H1 (cell line): ENCODE data around the gene PRKAG1.

Source experiments
- ASH2L ChIP-seq: fragments of 200-600, 300-600 bp; sonication (generic); IDR thresholded peaks from one replicate; pipeline ENCODE4 v1.7.1; 2017; ENCODE audit warnings: low read length
- CREB1 ChIP-seq: IDR thresholded peaks from 2 replicates; pipeline ENCODE4 v1.6.1; 2012; ENCODE audit warnings: inconsistent platforms
- EP300 ChIP-seq, 2 experiments: IDR thresholded peaks; 1 replicate in 1 of 2; 2 replicates in 1 of 2; pipeline ENCODE4 v1.6.1; 2011 to 2012; ENCODE audit warnings: low read depth in 2 of 2, low read length in 2 of 2, mild to moderate bottlenecking in 2 of 2, borderline replicate concordance in 1 of 2, inconsistent platforms in 1 of 2, moderate library complexity in 1 of 2
- EZH2 ChIP-seq: fragments of 200-600 bp; sonication (generic); IDR thresholded peaks from 2 replicates; pipeline ENCODE4 v1.7.1; 2012; ENCODE audit warnings: low read depth, mild to moderate bottlenecking, moderate library complexity, low read length, inconsistent platforms; ENCODE audit not compliant: severe bottlenecking
- KDM4A ChIP-seq: IDR thresholded peaks from one replicate; pipeline ENCODE4 v1.7.1; 2012; ENCODE audit warnings: low read depth, mild to moderate bottlenecking, moderate library complexity, low read length, inconsistent platforms; ENCODE audit not compliant: severe bottlenecking
- POLR2A ChIP-seq, 2 experiments: IDR thresholded peaks; 1 replicate in 1 of 2; 2 replicates in 1 of 2; pipeline ENCODE4 v1.6.1; 2011; ENCODE audit warnings: low read depth in 2 of 2, low read length in 2 of 2, mild to moderate bottlenecking in 2 of 2; ENCODE audit errors: control extremely low read depth in 1 of 2
- RAD21 ChIP-seq, 2 experiments: IDR thresholded peaks in 1 of 2; conservative IDR thresholded peaks in 1 of 2; 2 replicates each; pipeline ENCODE4 v1.6.1; 2011; ENCODE audit warnings: low read depth in 2 of 2, low read length in 2 of 2, improper control_type of control experiment in 1 of 2, inconsistent platforms in 1 of 2, mild to moderate bottlenecking in 1 of 2, moderate library complexity in 1 of 2
- SP1 ChIP-seq: IDR thresholded peaks from 2 replicates; pipeline ENCODE4 v1.6.1; 2011; ENCODE audit warnings: low read depth, low read length
- TCF12 ChIP-seq: IDR thresholded peaks from 2 replicates; pipeline ENCODE4 v1.6.1; 2011; ENCODE audit warnings: low read depth, mild to moderate bottlenecking, low read length
- ZNF274 ChIP-seq: IDR thresholded peaks from 2 replicates; pipeline ENCODE4 v1.7.0; 2012; ENCODE audit warnings: low read length, borderline replicate concordance; ENCODE audit errors: extremely low read depth
- TF ChIP-seq, protein P1 (sequence below), 3 experiments: IDR thresholded peaks; 1 replicate in 2 of 3; 2 replicates in 1 of 3; pipeline versions ENCODE4 v1.5.1 to v1.6.1; 2011; ENCODE audit warnings: low read length in 3 of 3, mild to moderate bottlenecking in 3 of 3, inconsistent platforms in 2 of 3, low read depth in 1 of 3, moderate library complexity in 1 of 3; ENCODE audit not compliant: insufficient read depth in 1 of 3; ENCODE audit errors: control extremely low read depth in 1 of 3
- TF ChIP-seq, protein P2 (sequence below): IDR thresholded peaks from 2 replicates; pipeline ENCODE4 v1.6.1; 2012; ENCODE audit warnings: inconsistent platforms
- TF ChIP-seq, protein P3 (sequence below): IDR thresholded peaks from 2 replicates; pipeline ENCODE4 v1.6.1; 2012; ENCODE audit warnings: low read length, inconsistent platforms

DNA sequence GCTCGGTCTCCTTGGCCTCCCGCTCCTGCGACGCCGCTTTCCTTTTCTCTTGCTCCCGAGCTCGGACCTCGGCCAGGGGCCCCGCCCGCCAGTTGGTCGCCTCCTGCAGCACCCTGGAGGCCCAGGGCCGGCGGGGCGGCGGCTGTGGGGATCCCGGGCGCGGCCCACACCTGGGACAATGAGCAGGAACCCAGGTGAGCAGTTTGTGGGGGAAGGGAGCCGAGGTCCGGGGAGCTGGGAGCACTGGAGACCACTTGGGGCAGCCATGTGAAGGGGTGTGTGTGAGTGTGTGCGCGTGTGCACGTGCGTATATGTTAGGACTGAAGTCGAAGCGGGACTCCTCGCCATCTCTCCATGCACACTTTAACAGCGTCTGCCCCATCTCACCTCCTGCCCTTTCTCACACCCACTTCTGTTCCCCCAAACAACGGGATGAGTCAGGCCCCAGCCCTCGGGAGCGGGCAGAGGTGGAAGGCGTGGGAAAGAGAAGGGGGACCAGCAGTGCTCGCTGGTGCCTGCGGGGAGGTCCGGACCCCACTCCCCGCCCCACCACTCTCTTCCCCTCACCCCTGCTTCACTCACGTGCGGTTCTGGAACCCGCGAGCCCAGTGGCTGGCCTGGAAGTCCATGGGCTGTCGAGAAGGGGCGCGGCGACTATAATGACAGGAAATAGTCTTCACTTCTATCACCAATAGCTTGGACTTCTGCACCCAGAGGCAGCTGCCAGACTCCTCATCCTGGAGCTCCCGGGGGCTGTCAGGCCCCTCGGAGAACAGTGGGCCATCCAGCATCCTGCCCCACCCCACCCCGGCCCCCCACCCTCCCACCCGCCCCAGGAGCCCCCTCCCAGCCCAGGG is 19.9 kb downstream of the PRKAG1 start:
- no peak for TF ChIP-seq POLR2A (IDR thresholded peaks at IDR 0.05; ENCODE audit: control extremely low read depth in 1 of 2, low read depth in 2 of 2, low read length in 2 of 2)
- TF ChIP-seq ASH2L = no peak
- TF ChIP-seq, protein P1, sequence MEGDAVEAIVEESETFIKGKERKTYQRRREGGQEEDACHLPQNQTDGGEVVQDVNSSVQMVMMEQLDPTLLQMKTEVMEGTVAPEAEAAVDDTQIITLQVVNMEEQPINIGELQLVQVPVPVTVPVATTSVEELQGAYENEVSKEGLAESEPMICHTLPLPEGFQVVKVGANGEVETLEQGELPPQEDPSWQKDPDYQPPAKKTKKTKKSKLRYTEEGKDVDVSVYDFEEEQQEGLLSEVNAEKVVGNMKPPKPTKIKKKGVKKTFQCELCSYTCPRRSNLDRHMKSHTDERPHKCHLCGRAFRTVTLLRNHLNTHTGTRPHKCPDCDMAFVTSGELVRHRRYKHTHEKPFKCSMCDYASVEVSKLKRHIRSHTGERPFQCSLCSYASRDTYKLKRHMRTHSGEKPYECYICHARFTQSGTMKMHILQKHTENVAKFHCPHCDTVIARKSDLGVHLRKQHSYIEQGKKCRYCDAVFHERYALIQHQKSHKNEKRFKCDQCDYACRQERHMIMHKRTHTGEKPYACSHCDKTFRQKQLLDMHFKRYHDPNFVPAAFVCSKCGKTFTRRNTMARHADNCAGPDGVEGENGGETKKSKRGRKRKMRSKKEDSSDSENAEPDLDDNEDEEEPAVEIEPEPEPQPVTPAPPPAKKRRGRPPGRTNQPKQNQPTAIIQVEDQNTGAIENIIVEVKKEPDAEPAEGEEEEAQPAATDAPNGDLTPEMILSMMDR (IDR thresholded peaks at IDR 0.05; ENCODE audit: control extremely low read depth in 1 of 3, insufficient read depth in 1 of 3, low read depth in 1 of 3, low read length in 3 of 3) = peak in 2 of 3 experiments; percentile 6 to 10; a peak in 2 of 4 replicates
- TF ChIP-seq, protein P2, sequence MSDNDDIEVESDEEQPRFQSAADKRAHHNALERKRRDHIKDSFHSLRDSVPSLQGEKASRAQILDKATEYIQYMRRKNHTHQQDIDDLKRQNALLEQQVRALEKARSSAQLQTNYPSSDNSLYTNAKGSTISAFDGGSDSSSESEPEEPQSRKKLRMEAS = peak; percentile 98
- TF ChIP-seq, protein P3, sequence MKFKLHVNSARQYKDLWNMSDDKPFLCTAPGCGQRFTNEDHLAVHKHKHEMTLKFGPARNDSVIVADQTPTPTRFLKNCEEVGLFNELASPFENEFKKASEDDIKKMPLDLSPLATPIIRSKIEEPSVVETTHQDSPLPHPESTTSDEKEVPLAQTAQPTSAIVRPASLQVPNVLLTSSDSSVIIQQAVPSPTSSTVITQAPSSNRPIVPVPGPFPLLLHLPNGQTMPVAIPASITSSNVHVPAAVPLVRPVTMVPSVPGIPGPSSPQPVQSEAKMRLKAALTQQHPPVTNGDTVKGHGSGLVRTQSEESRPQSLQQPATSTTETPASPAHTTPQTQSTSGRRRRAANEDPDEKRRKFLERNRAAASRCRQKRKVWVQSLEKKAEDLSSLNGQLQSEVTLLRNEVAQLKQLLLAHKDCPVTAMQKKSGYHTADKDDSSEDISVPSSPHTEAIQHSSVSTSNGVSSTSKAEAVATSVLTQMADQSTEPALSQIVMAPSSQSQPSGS = no peak
- TF ChIP-seq KDM4A = peak; percentile 70
- TF ChIP-seq EP300 (IDR thresholded peaks at IDR 0.05; ENCODE audit: borderline replicate concordance in 1 of 2, low read depth in 2 of 2, low read length in 2 of 2) = no peak
- no peak for TF ChIP-seq RAD21 (IDR thresholded peaks at IDR 0.05 in 1 of 2, conservative IDR thresholded peaks at IDR 0.05 in 1 of 2; ENCODE audit: low read depth in 2 of 2, low read length in 2 of 2)
- TF ChIP-seq EZH2 = peak; percentile 24
- no peak for TF ChIP-seq SP1
- no peak for TF ChIP-seq ZNF274
- TF ChIP-seq TCF12 = no peak
- no peak for TF ChIP-seq CREB1
